Left ventricle myocardium inferior (tissue), 1 donor: ENCODE measurements around the gene MAGEC3. TPM values are rescaled to one million over a fixed set of nuclear protein-coding genes. Genes with fewer than 3 reads are reported as not detected.

Source experiments
- DNase-seq: peaks from one replicate; pipeline ENCODE4 v3.0.0-alpha.2; 2020
- H3K27ac ChIP-seq: fragments of 200-600 bp; replicated peaks from 2 replicates; pipeline ENCODE4 v1.8.0; 2021
- H3K27me3 ChIP-seq: fragments of 200-600 bp; 2 replicates; pipeline ENCODE4 v1.8.0; 2021; ENCODE audit warnings: low read depth
- H3K36me3 ChIP-seq: fragments of 200-600 bp; 2 replicates; pipeline ENCODE4 v1.8.0; 2021
- H3K4me1 ChIP-seq: fragments of 200-600 bp; 2 replicates; pipeline ENCODE4 v1.8.0; 2021
- H3K4me3 ChIP-seq: fragments of 200-600 bp; 2 replicates; pipeline ENCODE4 v1.8.0; 2021; ENCODE audit warnings: mild to moderate bottlenecking, moderate library complexity
- H3K9me3 ChIP-seq: fragments of 200-600 bp; replicated peaks from 2 replicates; pipeline ENCODE4 v1.8.0; 2021
- intact Hi-C: fragments of 100-400 bp; cut with micrococcal nuclease; formaldehyde crosslinking; loops from one replicate; pipeline ENCODE4 v1.11.0; 2022
- total RNA-seq: library from RNA; stranded (reverse); fragmentation: NEBNext Ultra II Directional; extraction: Animal tissue kit (Norgen Biotek cat#: 25700); gene quantifications from one replicate; pipeline ENCODE4 v1.2.1, GENCODE V29; 2021
- TF ChIP-seq, protein P1 (sequence below): fragments of 200-600 bp; IDR thresholded peaks from 2 replicates; pipeline ENCODE4 v1.8.0; 2021; ENCODE audit warnings: antibody characterized with exemption, mild to moderate bottlenecking, borderline replicate concordance
- donor health status: DM: no; HTN: yes; CAD: no; lungs with severe emphysema.

MAGEC3 gene
- total RNA-seq, 1 donor from 2014 or later: not detected

DNA sequence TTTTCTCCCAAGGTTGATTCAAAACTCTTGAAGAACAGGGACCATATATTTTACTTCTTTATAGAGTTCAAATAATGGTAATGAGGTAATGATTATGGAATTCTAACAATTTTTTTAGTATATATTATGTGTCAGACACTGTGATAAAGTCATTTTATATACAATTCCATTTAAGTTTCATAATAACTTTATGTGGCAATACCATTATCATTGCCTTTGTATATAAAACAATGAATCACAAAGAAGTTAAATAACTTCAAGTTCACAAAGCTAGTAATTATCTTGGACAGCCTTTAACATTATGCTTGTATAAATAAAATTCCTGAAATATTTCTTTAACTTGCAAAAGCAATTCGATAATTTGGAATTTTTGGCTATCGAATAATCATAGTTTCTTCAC is 86.2 kb downstream of the MAGEC3 start:
- no peaks in the 10 kb centered on the region for H3K27me3 ChIP-seq
- H3K9me3 ChIP-seq: no peaks in the 10 kb centered on the region
- intact Hi-C loops: no loop called here
- no peaks in the 10 kb centered on the region for H3K36me3 ChIP-seq
- TF ChIP-seq, protein P1, sequence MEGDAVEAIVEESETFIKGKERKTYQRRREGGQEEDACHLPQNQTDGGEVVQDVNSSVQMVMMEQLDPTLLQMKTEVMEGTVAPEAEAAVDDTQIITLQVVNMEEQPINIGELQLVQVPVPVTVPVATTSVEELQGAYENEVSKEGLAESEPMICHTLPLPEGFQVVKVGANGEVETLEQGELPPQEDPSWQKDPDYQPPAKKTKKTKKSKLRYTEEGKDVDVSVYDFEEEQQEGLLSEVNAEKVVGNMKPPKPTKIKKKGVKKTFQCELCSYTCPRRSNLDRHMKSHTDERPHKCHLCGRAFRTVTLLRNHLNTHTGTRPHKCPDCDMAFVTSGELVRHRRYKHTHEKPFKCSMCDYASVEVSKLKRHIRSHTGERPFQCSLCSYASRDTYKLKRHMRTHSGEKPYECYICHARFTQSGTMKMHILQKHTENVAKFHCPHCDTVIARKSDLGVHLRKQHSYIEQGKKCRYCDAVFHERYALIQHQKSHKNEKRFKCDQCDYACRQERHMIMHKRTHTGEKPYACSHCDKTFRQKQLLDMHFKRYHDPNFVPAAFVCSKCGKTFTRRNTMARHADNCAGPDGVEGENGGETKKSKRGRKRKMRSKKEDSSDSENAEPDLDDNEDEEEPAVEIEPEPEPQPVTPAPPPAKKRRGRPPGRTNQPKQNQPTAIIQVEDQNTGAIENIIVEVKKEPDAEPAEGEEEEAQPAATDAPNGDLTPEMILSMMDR: no peak
- H3K4me1 ChIP-seq: no peaks in the 10 kb centered on the region
- DNase-seq: no peak
- H3K4me3 ChIP-seq: no peak overlapping the region
- H3K27ac ChIP-seq: no peak overlapping the region

DNA sequence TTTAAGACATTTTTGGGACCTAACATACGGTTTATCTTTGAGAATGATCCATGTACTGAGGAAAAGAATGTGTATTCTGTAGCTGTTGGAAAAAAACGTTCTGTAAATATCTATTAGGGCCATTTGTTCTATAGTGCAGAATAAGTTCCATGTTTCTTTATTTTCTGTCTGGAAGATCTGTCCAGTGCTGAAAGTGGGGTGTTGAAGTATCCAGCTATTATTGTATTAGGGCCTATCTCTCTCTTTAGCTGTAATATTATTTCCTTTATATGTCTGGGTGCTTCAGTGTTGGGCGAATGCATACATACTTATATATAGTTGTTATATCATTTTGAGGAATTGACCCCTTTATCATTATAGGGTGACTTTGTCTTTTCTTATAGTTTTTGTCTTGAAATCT is 90.3 kb downstream of the MAGEC3 start:
- intact Hi-C loops: no loop called here
- no peaks in the 10 kb centered on the region for H3K4me1 ChIP-seq
- DNase-seq: no peak
- no peaks in the 10 kb centered on the region for H3K36me3 ChIP-seq
- TF ChIP-seq, protein P1: no peak
- no peaks in the 10 kb centered on the region for H3K27me3 ChIP-seq
- no peaks in the 10 kb centered on the region for H3K9me3 ChIP-seq
- no peak overlapping the region for H3K4me3 ChIP-seq
- H3K27ac ChIP-seq: no peak overlapping the region

- H3K4me1 ChIP-seq: no peaks in the 10 kb centered on the region
- no peak for DNase-seq
- TF ChIP-seq, protein P1: no peak
- intact Hi-C loops: no loop called here
- H3K9me3 ChIP-seq: no peaks in the 10 kb centered on the region
- no peak overlapping the region for H3K27ac ChIP-seq
- H3K27me3 ChIP-seq: no peaks in the 10 kb centered on the region
- H3K36me3 ChIP-seq: no peaks in the 10 kb centered on the region
- H3K4me3 ChIP-seq: no peak overlapping the region
Observed at GRCh38 chrX:141934059-141934641, 96.0 kb downstream of the MAGEC3 start.

DNA sequence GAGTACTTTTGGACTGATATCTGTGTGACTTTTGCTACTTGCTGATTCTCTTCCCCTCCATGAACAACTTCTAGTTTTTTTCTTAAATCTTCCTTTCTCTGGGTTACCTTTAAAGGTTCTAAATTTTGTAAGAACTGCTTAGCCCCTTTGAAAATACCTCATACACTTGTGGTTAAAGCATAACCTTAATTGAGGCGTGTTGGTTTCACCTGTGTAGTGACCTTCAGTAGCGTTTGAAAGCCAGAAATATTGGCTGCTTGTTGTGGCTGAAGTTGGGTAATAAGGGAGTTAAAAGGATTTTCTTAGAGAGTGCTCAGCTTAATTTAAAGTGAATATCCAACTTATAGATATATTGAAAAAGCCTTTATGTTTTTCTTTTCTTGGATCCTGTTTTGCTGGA is 97.5 kb downstream of the MAGEC3 start:
- H3K27me3 ChIP-seq: no peaks in the 10 kb centered on the region
- DNase-seq: no peak
- intact Hi-C loops: no loop called here
- no peaks in the 10 kb centered on the region for H3K4me1 ChIP-seq
- H3K9me3 ChIP-seq: no peaks in the 10 kb centered on the region
- TF ChIP-seq, protein P1: no peak
- H3K36me3 ChIP-seq: no peaks in the 10 kb centered on the region
- H3K4me3 ChIP-seq: no peak overlapping the region
- no peak overlapping the region for H3K27ac ChIP-seq

DNA sequence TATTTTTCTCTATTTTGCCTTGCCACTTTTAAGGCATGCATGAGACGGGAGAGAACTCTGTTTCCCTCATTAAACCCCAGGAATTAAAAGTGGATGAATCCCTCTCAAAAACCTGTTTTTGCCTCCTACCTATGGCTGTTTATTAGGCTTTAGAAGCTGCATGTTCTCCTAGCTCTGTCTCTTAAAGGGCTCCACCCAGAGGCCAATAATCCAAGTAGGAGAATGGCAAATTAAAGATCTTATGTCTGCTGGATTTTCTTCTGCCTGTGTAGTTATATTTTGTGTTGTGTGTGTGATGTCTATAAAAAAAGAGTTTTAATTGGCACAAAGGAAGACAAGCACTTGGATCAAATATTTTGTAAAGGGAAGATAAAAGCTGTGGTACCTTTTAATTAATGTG is 98.0 kb downstream of the MAGEC3 start:
- TF ChIP-seq, protein P1: no peak

More for the DNA sequence above, 98.0 kb downstream of the MAGEC3 start:
- no peak overlapping the region for H3K4me3 ChIP-seq
- H3K27me3 ChIP-seq: no peaks in the 10 kb centered on the region
- H3K4me1 ChIP-seq: no peaks in the 10 kb centered on the region
- no peak overlapping the region for H3K27ac ChIP-seq
- intact Hi-C loops: no loop called here
- no peak for DNase-seq
- no peaks in the 10 kb centered on the region for H3K9me3 ChIP-seq
- H3K36me3 ChIP-seq: no peaks in the 10 kb centered on the region
